Panc1 (cell line): ENCODE results near the gene MTREX. TPM values are rescaled to one million over a fixed set of nuclear protein-coding genes. Genes with fewer than 3 reads are reported as not detected.

Source experiments
- ATAC-seq: fragments of 200-7000 bp; cut with Tn5 transposase; 2 replicates; pipeline ENCODE4 v1.9.1; 2020; ENCODE audit warnings: mild to moderate bottlenecking, moderate library complexity
- BruUV-seq: library from RNA; stranded (reverse); fragments of 400-500 nt; replicated peaks from 2 replicates; lab custom pipeline; 2021; lab: Mats Ljungman, UMichigan
- CTCF ChIA-PET: fragments of 300-600 bp; sonication (Branson Sonifier 250); formaldehyde crosslinking; loops from one replicate; lab custom pipeline; 2022; ENCODE audit warnings: antibody characterized with exemption; lab: Charles Lee
- POLR2A ChIA-PET: fragments of 300-600 bp; sonication (Branson Sonifier 250); formaldehyde crosslinking; loops from one replicate; lab custom pipeline; 2022; ENCODE audit warnings: antibody characterized with exemption; lab: Charles Lee
- DNase-seq: peaks from one replicate; pipeline ENCODE4 v3.0.0-alpha.2; 2010; ENCODE audit warnings: low read depth, low spot score
- H3K27ac ChIP-seq: 2 replicates; pipeline ENCODE4 v1.5.1; 2011; ENCODE audit warnings: mild to moderate bottlenecking, low read length, inconsistent platforms
- H3K27me3 ChIP-seq: fragments of 200-500 bp; sonication (Bioruptor generic); 2 replicates; pipeline ENCODE4 v1.6.0; 2014; ENCODE audit warnings: low read length, inconsistent platforms; ENCODE audit not compliant: control insufficient read depth, insufficient read depth
- H3K36me3 ChIP-seq: fragments of 200-500 bp; sonication (Bioruptor generic); 2 replicates; pipeline ENCODE4 v1.5.1; 2014; ENCODE audit warnings: inconsistent platforms, mild to moderate bottlenecking, low read length, moderate library complexity; ENCODE audit not compliant: control insufficient read depth, insufficient read depth
- H3K4me1 ChIP-seq: 2 replicates; pipeline ENCODE4 v1.5.1; 2011; ENCODE audit warnings: inconsistent platforms, mild to moderate bottlenecking, low read length, moderate library complexity; ENCODE audit not compliant: control insufficient read depth, insufficient read depth
- H3K4me3 ChIP-seq, 2 experiments: 2 replicates each; pipeline ENCODE4 v1.5.1; 2011 to 2012; ENCODE audit warnings: low read depth in 2 of 2, low read length in 2 of 2, mild to moderate bottlenecking in 2 of 2, inconsistent platforms in 1 of 2, moderate library complexity in 1 of 2
- H3K9me3 ChIP-seq: fragments of 200-500 bp; sonication (Bioruptor generic); 2 replicates; pipeline ENCODE4 v1.5.1; 2014; ENCODE audit warnings: low read depth, mild to moderate bottlenecking, inconsistent platforms, low read length, moderate library complexity; ENCODE audit not compliant: control insufficient read depth, insufficient read depth
- CTCF ChIP-seq: fragments of 450-650 bp; IDR thresholded peaks from 2 replicates; pipeline ENCODE4 v1.5.1; 2017; ENCODE audit warnings: mild to moderate bottlenecking
- POLR2AphosphoS5 ChIP-seq: IDR thresholded peaks from 2 replicates; pipeline ENCODE4 v1.6.1; 2012; ENCODE audit warnings: mild to moderate bottlenecking, low read depth, low read length, moderate library complexity
- REST ChIP-seq, 2 experiments: IDR thresholded peaks; 2 replicates each; pipeline ENCODE4 v1.6.1; 2011 to 2012; ENCODE audit warnings: low read depth in 2 of 2, control low read depth in 1 of 2, low read length in 1 of 2, mild to moderate bottlenecking in 1 of 2, moderate library complexity in 1 of 2; ENCODE audit not compliant: insufficient read depth in 1 of 2
- SIN3A ChIP-seq: IDR thresholded peaks from 2 replicates; pipeline ENCODE4 v1.6.1; 2012; ENCODE audit warnings: low read depth, mild to moderate bottlenecking, low read length, moderate library complexity, borderline replicate concordance; ENCODE audit not compliant: insufficient read depth
- TCF7L2 ChIP-seq: IDR thresholded peaks from 2 replicates; pipeline ENCODE4 v1.6.1; 2011; ENCODE audit warnings: mild to moderate bottlenecking, low read depth, low read length, inconsistent platforms
- in situ Hi-C: cut with HindIII; loops from 2 replicates; pipeline ENCODE4 v1.10.0; 2016; ENCODE audit warnings: low sequenced_read_pairs, low pct_unique_long_range_greater_than_20kb
- intact Hi-C: fragments of 100-400 bp; cut with micrococcal nuclease; formaldehyde crosslinking; loops from one replicate; pipeline ENCODE4 v1.10.0; 2022; ENCODE audit not compliant: unreplicated experiment
- total RNA-seq: library from RNA; stranded (reverse); gene quantifications from one replicate; pipeline ENCODE4 v1.2.1, GENCODE V29; 2021; ENCODE audit not compliant: unreplicated experiment

The MTREX gene
- total RNA-seq, 1 experiment from 2014 or later = 97.0 TPM

GRCh38 chr5:55426455-55426854 is 118.7 kb downstream of the MTREX start:
- no peaks in the 10 kb centered on the region for H3K27me3 ChIP-seq
- BruUV-seq = no TSS peak
- in situ Hi-C loops = no loop called here
- H3K27ac ChIP-seq = no peak overlapping the region
- TF ChIP-seq REST (IDR thresholded peaks at IDR 0.05; ENCODE audit: insufficient read depth in 1 of 2, low read depth in 2 of 2, low read length in 1 of 2) (no peak), SIN3A (no peak), CTCF (no peak), TCF7L2 (no peak), POLR2AphosphoS5 (no peak)
- ATAC-seq (no peak), DNase-seq (no peak)
- peaks cover 19% of the 10 kb centered on the region for H3K36me3 ChIP-seq
- ChIA-PET POLR2A (no interaction called here), CTCF (interaction anchor here (0.6 kb wide), 1 partner anchor 53 kb away, joined by 6 read pairs; no protein-coding TSS in a partner anchor)
- H3K4me3 ChIP-seq = no peak overlapping the region
- no peaks in the 10 kb centered on the region for H3K4me1 ChIP-seq
- intact Hi-C loops = loop anchor here (10.0 kb wide), 1 partner anchor 108 kb away; the partner anchor contains the start of gene PLPP1
- H3K9me3 ChIP-seq = no peaks in the 10 kb centered on the region

- POLR2A ChIA-PET = no interaction called here
- no peak for DNase-seq
- Histone ChIP-seq H3K9me3 (no peaks in the 10 kb centered on the region), H3K4me3 (no peak overlapping the region), H3K36me3 (peaks cover 19% of the 10 kb centered on the region), H3K27me3 (no peaks in the 10 kb centered on the region), H3K4me1 (no peaks in the 10 kb centered on the region), H3K27ac (no peak overlapping the region)
- no TSS peak for BruUV-seq
- in situ Hi-C loops = no loop called here
- intact Hi-C loops = loop anchor here (10.0 kb wide), 1 partner anchor 108 kb away; the partner anchor contains the start of gene PLPP1
- TF ChIP-seq POLR2AphosphoS5 (no peak), TCF7L2 (no peak), SIN3A (no peak), CTCF (no peak), REST (IDR thresholded peaks at IDR 0.05; ENCODE audit: insufficient read depth in 1 of 2, low read depth in 2 of 2, low read length in 1 of 2) (no peak)
- ATAC-seq = no peak
- CTCF ChIA-PET = interaction anchor here (0.8 kb wide), 1 partner anchor 484 kb away, joined by 3 read pairs; no protein-coding TSS in a partner anchor
These were observed 119.4 kb downstream of the MTREX start for GRCh38 chr5:55427157-55427556.
